GM13977 (cell line): ENCODE measurements around the gene MCOLN2.

Source experiments
- DNase-seq: peaks from one replicate; pipeline ENCODE4 v3.0.0; 2012; ENCODE audit warnings: low spot score
- in situ Hi-C: fragments of 300-500 bp; cut with MboI; formaldehyde crosslinking; loops from one replicate; pipeline ENCODE4 v1.12.0; 2022; ENCODE audit warnings: low sequenced_read_pairs, low pct_unique_long_range_greater_than_20kb, mixed read lengths, inconsistent platforms; ENCODE audit not compliant: unreplicated experiment
- TF ChIP-seq, protein P1 (sequence below): IDR thresholded peaks from 2 replicates; pipeline ENCODE4 v1.5.1; 2012; ENCODE audit warnings: mild to moderate bottlenecking, control low read depth; ENCODE audit not compliant: insufficient read depth; ENCODE audit errors: extremely low read depth, missing control alignments

MCOLN2 gene

DNA sequence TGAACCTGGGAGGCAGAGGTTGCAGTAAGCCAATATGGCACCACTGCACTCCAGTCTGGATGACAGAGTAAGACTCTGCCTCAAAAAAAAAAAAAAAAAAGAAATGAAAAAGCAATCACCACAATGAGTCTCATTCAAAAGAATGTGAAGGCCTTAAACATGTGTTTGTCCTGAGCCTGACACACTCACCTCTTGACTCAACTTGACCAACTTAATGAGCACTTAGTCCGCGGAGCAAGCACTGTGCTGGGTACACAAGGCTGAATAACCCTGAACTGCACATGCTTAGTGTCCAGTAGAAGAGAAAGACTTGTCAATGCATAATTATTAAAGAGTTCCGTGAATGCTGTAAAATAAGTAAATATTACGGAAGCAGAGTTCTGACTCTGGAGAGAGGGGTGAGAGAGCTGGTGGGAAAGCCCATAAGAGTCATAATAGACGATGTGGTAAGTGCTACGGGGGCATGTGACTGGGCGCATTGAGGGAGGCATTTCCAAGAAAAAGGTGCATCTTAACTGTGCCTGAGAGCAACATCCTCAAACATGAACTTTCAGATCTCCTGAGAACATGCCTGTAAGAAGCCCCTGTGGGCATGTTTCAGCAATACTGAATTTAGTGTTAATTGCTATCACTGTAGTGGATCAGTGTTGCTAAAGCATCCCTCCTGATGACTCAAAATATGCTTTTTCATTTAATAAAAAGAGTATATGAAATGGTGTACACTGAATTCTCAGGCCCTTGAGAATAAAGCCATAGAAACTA is 27.2 kb downstream of the MCOLN2 start:
- in situ Hi-C loops, result no loop called here
- peak; percentile 21 for DNase-seq
- TF ChIP-seq, protein P1, sequence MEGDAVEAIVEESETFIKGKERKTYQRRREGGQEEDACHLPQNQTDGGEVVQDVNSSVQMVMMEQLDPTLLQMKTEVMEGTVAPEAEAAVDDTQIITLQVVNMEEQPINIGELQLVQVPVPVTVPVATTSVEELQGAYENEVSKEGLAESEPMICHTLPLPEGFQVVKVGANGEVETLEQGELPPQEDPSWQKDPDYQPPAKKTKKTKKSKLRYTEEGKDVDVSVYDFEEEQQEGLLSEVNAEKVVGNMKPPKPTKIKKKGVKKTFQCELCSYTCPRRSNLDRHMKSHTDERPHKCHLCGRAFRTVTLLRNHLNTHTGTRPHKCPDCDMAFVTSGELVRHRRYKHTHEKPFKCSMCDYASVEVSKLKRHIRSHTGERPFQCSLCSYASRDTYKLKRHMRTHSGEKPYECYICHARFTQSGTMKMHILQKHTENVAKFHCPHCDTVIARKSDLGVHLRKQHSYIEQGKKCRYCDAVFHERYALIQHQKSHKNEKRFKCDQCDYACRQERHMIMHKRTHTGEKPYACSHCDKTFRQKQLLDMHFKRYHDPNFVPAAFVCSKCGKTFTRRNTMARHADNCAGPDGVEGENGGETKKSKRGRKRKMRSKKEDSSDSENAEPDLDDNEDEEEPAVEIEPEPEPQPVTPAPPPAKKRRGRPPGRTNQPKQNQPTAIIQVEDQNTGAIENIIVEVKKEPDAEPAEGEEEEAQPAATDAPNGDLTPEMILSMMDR, result no peak

DNA sequence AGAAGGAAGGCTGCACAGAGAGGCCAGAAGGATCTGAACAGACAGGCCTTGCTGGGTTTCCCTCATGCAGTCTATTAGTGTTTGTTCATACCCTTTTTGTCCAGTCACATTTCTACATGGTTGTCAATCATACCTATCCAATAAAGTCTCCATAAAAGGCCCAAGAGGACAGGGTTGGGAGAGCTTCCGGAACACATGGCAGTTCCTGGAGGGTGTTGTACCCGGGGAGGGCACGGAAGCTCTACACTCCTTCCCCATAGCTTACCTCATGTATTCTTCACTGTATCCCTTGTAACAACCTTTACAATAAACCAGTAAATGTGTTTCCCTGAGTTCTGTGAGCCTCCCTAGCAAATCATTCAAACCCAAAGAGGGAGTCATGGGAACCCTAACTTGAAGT is 28.0 kb downstream of the MCOLN2 start:
- DNase-seq, result no peak
- TF ChIP-seq, protein P1, result no peak
- in situ Hi-C loops, result no loop called here

DNA sequence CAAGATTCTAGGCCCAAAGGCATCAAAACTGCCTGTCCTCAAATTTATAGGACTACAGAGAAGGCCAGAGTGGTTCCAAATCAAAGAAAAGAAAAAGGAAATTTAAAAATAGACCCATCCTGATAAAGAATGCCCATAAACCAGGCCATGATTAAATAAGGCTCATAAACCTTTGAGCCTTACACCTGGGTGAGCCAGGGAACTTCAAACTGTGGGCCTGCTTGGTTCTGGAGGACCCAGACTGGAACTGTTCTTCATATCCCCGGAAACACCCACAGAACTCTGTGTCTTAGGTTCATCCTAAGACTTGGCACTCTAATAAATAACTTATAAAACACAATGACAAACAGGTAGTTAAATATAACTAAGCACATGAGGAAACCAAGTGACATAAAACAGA is 28.8 kb downstream of the MCOLN2 start:
- TF ChIP-seq, protein P1, result no peak
- in situ Hi-C loops, result no loop called here
- no peak for DNase-seq

DNA sequence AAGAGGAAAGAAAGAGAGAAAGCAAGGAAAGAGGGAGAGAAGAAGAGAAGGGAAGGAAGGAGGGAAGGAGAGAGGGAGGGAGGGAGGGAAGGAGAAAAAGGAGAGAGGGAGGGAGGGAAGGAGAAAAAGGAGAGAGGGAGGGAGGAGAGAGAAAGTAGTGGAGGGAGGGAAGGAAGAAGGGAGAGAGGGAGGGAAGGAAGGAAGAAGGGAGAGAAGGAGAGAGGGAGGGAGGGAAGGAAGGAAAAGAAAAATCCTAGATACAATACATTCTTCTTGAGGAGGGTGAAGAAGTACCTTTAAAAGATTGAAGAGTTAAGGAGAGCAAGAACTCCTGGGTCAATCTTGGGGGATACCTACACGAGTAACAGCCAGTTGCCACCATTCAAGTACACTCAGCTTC is 29.2 kb downstream of the MCOLN2 start:
- no peak for DNase-seq
- TF ChIP-seq, protein P1, result no peak
- in situ Hi-C loops, result no loop called here

DNA sequence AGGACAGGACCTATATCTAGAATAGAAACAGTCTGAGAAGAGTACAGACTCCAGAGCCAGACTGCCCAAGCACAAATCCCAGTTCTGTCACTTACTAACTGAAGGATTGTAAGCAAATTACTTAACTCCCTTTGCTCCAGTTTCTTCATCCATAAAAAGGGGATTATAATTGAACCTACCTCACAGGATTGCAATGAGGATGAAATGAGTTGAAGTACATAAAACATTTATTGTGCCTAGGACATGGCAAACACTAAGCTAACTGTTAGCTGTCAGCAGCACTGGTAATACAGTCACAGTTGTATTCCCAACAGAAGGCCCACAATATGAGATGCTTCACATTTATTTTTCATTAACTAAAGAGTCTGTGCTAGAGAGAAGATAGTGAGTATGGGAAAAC is 33.9 kb downstream of the MCOLN2 start:
- DNase-seq, result no peak
- in situ Hi-C loops, result no loop called here
- TF ChIP-seq, protein P1, result no peak

DNA sequence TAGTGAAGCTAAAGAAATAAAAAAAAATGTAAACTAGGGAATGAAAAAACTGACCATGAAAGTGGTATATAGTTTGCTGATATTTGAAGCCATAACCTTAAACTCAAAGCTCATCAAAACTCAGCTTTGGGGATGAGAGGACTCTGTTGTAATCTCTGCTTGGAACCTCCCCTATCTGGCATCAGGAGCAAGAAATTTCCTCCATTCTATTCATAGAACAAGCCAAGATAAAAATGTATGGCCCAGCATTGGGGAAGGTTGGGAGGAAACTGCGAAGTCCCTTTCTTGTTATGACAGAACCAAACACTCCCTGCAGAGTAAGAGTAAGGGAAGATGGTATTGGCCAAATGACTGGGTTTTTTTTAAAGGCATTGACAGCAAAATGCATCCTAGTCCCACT is 35.6 kb downstream of the MCOLN2 start:
- DNase-seq, result no peak
- TF ChIP-seq, protein P1, result no peak
- in situ Hi-C loops, result no loop called here
